GM12801 (cell line): ENCODE results near the gene TSPAN18.

Experiments used
- TF ChIP-seq, protein P1 (sequence below): IDR thresholded peaks from one replicate; pipeline ENCODE4 v1.5.1; 2011; ENCODE audit warnings: control low read depth; ENCODE audit not compliant: insufficient read length; ENCODE audit errors: extremely low read depth

TSPAN18 gene

DNA sequence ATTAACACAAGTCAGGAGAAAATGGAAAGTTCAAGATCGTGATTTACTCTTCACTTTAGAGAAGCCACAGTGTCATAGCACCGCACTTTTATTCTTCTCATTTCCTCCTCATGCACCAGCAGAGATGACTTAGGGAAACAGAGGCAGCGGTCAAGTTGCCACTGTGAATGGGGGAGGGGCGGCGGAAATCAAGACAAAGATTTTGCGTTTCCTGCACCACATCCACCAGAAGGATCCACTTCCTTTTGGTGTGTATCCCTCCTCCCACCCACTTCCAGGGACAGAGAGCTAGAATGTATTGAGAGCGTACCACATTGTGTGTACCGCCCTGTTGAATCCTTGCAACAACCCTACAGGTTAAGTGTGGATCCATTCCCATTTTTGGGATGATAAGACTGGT, 21.8 kb downstream of the TSPAN18 start:
- TF ChIP-seq, protein P1, sequence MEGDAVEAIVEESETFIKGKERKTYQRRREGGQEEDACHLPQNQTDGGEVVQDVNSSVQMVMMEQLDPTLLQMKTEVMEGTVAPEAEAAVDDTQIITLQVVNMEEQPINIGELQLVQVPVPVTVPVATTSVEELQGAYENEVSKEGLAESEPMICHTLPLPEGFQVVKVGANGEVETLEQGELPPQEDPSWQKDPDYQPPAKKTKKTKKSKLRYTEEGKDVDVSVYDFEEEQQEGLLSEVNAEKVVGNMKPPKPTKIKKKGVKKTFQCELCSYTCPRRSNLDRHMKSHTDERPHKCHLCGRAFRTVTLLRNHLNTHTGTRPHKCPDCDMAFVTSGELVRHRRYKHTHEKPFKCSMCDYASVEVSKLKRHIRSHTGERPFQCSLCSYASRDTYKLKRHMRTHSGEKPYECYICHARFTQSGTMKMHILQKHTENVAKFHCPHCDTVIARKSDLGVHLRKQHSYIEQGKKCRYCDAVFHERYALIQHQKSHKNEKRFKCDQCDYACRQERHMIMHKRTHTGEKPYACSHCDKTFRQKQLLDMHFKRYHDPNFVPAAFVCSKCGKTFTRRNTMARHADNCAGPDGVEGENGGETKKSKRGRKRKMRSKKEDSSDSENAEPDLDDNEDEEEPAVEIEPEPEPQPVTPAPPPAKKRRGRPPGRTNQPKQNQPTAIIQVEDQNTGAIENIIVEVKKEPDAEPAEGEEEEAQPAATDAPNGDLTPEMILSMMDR: no peak

DNA sequence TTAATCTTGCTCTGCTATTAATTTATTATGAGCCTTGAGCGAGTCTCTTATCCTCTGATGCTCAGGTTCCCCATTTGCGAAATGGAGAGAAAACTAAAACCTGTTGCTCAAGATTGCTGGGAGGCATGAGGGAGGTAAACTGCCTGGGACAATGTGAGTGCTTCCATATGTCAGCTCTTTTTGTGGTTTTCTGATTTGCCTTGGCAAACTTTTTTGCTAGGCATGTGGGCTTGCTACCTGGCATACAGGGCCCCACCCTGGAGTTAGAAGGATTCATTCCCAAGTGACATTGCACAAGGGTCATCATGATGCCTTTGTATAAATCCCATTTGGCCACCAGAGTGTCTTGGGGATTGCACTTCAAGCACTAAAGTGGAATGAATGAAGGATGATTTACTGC, 22.4 kb downstream of the TSPAN18 start:
- TF ChIP-seq, protein P1: no peak

DNA sequence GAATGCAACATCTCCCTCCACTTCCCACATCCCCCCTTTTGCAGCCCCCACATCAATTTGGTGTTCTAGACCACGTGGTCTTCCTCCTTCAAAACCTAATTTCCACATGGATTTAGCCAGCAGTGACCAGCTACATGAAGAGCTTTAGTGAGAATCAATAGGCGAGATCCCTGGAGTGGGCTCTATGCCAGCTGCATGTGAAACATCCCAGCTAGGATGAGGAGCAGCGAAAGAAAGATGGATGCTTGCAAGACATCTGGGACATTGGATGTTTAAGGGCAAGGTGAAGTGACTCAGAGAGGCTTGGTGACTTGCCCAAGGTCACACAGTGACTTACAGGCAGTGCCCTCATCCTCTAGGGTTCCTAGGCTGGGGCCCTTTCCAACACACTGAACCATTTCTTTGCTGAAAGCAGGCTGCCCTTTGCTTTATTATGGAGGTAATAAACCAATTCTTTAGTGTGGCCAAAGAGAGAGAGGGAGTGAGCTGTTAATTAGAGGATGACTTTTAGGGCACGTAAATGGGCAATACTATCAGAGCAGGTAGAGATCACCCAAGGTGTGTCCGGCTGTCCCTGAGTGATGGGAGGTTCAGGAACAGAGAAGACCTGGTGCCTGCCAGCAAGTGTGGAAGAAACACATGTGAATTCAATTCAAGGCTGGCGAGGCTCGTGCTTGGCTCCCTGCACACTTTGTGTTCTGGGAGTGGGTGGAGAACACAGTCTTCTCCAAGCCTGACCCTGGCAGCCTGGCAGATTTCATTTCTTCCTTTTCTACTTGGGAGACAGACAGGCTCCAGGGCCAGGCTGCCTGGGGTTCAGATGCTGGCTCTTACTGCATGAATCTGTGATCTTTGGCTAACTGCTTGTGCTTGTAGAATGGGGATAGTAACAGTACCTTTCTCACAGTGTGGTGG, 24.0 kb downstream of the TSPAN18 start:
- TF ChIP-seq, protein P1: no peak

DNA sequence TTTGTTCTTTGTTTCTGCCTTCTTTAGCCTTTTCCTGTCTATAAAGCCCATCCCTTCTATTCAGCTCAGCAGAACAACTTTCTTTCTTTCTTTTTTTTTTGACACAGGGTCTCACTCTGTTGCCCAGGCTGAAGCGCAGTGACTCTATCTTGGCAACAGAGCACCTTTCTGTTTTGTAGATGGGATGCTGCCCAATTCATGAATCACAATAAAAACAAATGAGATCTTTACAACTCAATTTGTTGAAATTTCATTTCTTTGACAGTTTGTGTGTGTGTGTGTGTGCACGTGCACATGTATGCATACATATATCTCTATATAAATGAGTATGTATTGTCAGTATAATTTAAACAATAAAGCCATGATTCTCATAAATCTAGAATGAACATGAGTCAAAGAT, 25.5 kb downstream of the TSPAN18 start:
- TF ChIP-seq, protein P1: no peak

DNA sequence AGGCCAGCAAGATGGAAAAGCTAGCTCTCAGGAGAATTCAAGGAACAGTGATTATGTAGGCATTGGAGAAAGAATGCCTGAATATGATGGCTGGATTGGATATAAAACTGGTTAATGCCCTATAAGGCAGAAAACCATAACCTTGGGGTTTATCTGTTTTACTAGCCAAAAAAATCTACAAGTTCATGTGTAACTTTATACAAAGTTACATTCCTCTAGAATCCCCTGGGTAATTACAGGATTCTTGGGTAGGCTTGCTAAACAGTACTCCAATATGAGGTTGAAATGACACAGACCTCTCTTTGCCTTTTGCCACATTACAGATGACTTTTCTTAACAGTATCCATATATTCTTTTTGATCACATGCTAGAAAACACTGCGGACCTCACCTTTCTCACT, 26.0 kb downstream of the TSPAN18 start:
- TF ChIP-seq, protein P1: no peak

DNA sequence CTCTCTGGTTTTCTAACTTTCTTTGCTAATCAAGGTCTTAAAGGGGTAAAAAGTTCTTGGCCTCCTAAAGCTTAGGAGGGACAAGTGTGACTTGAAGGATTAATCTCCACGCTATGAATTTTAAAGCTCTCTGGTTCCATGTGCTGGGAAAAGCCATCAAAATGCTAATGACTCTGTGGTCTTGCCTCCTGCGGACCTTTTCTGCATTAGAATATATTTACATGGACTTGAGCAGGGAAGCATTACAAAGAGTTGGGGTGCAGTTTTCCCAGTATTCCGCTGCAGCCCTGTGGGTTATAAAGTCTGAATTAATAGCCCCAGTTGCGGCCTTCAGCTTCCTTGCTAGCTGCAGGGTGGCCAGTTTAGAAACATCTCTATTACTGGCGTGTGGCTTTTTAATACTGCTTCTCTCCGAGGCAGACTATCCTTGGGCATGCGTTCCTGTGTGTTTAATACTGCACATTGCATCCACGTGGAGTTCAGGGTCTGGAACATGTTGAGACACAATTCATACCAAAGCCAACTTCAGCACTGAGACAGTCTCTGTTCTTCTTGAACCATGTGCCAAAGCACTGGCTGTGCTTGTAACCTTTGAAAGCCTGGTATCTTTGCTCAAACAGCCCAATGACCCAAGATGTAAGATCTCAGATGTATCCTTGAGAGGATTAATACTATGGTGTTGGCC, 27.3 kb downstream of the TSPAN18 start:
- TF ChIP-seq, protein P1: no peak

DNA sequence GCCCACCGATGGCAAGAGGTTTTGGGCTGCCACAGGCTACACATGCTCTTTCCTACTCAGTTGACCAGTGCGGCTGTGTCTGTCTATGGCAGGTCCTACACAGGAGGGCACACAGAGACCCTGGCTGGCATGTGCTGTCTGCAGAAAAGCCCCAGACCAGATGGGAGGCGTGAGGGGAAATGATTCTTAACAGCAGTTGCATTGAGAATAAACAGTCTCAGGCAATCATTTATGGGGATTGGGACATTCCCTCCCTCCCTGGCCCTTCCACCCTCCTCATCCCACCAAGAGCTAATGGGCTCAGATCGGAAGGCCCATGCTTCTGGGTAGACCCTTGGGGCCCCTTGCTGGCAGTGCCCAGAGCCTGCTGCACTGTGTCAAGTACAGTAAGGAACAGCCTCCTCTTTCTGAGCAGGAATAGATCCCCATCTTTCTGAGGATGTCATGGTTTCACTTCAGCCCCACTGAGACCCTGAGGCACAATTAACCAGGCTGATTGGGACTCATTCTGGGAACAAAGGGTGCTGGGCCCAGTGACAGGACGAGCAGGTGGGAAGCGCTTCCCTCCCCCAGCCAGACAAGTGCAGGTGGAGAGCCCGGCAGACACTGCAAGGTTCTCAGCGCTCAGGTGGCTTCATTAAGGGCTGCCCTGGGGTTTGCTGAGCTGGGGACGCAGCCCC, 28.3 kb downstream of the TSPAN18 start:
- TF ChIP-seq, protein P1: no peak
